GM19351 (cell line): ENCODE data around the gene MGAT4A.
"Not testable (repeated sequence)": the region's sequence is repeated elsewhere in the genome, so short reads cannot be mapped to it uniquely, and the experiment has no call there.

Experiments
- ATAC-seq: cut with Tn5 transposase; IDR thresholded peaks from one replicate; pipeline ENCODE4 v1.9.1; 2021; ENCODE audit warnings: mild to moderate bottlenecking, moderate library complexity; ENCODE audit not compliant: unreplicated experiment

Gene MGAT4A

GRCh38 chr2:98664323-98664722 lies 66.6 kb downstream of the MGAT4A start:
- ATAC-seq = no peak

GRCh38 chr2:98663511-98664090 lies 67.3 kb downstream of the MGAT4A start:
- no peak for ATAC-seq

- ATAC-seq = not testable (repeated sequence)
These were observed 71.5 kb downstream of the MGAT4A start for GRCh38 chr2:98659491-98659840.

GRCh38 chr2:98658816-98659490 lies 72.0 kb downstream of the MGAT4A start:
- no peak for ATAC-seq

- ATAC-seq = no peak
These were observed 74.1 kb downstream of the MGAT4A start for GRCh38 chr2:98656800-98657199.

GRCh38 chr2:98654699-98655495 lies 76.0 kb downstream of the MGAT4A start:
- no peak for ATAC-seq

GRCh38 chr2:98650998-98651397 lies 79.9 kb downstream of the MGAT4A start:
- ATAC-seq = no peak

- ATAC-seq = no peak
These were observed 80.9 kb downstream of the MGAT4A start for GRCh38 chr2:98649992-98650375.

- ATAC-seq = peak; percentile 59
These were observed 81.6 kb downstream of the MGAT4A start for GRCh38 chr2:98649135-98649991.

GRCh38 chr2:98648451-98648850 lies 82.5 kb downstream of the MGAT4A start:
- ATAC-seq = no peak

GRCh38 chr2:98647636-98648035 lies 83.3 kb downstream of the MGAT4A start:
- ATAC-seq = no peak

GRCh38 chr2:98643496-98644100 lies 87.3 kb downstream of the MGAT4A start:
- no peak for ATAC-seq

- ATAC-seq = no peak
These were observed 93.4 kb downstream of the MGAT4A start for GRCh38 chr2:98637401-98638147.

GRCh38 chr2:98634406-98635092 lies 96.4 kb downstream of the MGAT4A start:
- no peak for ATAC-seq

GRCh38 chr2:98632351-98632750 lies 98.6 kb downstream of the MGAT4A start:
- no peak for ATAC-seq

GRCh38 chr2:98623657-98624056 lies 107.3 kb downstream of the MGAT4A start:
- ATAC-seq = no peak

GRCh38 chr2:98617149-98617548 lies 113.8 kb downstream of the MGAT4A start:
- ATAC-seq = no peak

GRCh38 chr2:98615481-98615880 lies 115.5 kb downstream of the MGAT4A start:
- no peak for ATAC-seq

GRCh38 chr2:98614024-98614739 lies 116.8 kb downstream of the MGAT4A start:
- no peak for ATAC-seq
